ENCODE measurements around the gene SESN3.

DNA sequence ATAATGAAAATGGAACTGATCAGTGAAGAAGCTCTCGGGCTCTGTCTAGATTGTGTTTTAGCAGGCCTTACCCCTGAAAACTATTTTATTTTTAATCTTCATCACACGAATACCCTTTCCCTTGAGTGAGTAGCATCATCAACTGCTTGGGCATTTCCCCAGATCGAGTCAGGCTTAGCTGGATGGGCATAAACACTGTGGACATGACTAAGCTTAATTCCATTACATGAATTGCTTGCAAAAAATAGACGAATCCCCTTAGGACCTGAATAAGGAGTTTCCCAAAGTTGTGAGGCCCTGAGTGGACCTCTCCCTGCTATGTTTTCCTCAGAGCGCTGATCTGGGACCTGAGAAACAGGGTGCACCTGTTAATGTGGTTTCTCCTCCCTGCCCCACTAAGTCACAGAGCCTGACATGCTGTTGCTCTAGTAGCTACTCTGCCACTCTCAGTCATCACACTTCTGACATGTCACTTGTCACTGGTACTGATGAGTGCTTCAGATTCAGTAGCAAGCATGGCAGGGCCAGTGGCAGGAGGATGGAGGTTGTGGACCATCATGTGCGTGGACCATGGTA, 87.8 kb downstream of the SESN3 start:
- TF ChIP-seq, protein P1, sequence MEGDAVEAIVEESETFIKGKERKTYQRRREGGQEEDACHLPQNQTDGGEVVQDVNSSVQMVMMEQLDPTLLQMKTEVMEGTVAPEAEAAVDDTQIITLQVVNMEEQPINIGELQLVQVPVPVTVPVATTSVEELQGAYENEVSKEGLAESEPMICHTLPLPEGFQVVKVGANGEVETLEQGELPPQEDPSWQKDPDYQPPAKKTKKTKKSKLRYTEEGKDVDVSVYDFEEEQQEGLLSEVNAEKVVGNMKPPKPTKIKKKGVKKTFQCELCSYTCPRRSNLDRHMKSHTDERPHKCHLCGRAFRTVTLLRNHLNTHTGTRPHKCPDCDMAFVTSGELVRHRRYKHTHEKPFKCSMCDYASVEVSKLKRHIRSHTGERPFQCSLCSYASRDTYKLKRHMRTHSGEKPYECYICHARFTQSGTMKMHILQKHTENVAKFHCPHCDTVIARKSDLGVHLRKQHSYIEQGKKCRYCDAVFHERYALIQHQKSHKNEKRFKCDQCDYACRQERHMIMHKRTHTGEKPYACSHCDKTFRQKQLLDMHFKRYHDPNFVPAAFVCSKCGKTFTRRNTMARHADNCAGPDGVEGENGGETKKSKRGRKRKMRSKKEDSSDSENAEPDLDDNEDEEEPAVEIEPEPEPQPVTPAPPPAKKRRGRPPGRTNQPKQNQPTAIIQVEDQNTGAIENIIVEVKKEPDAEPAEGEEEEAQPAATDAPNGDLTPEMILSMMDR (IDR thresholded peaks at IDR 0.05; ENCODE audit: low read length): no peak
- TF ChIP-seq EZH2 (IDR thresholded peaks at IDR 0.05; ENCODE audit: borderline replicate concordance, low read length): no peak
